Gastrocnemius medialis (tissue), 4 donors: ENCODE measurements around the gene SHISAL2A. TPM values are rescaled to one million over a fixed set of nuclear protein-coding genes. Genes with fewer than 3 reads are reported as not detected.

Source experiments
- ATAC-seq, 2 donors: fragments of 150-250 bp; one replicate each; pipeline ENCODE4 v1.9.1; 2016
- DNase-seq, 2 donors: peaks; one replicate each; pipeline ENCODE4 v3.0.0-alpha.2; 2019
- H3K27ac ChIP-seq, 4 donors: fragments of 200-600 bp; sonication (generic); 1 replicate in 1 of 4; 2 replicates in 3 of 4; pipeline ENCODE4 v1.5.1; 2016 to 2018; ENCODE audit warnings: mild to moderate bottlenecking in 2 of 4, moderate library complexity in 1 of 4
- H3K27me3 ChIP-seq, 3 donors: fragments of 200-600 bp; sonication (generic) in 2 of 3; 1 replicate in 1 of 3; 2 replicates in 2 of 3; pipeline versions ENCODE4 v1.5.1 to v1.6.0; 2016 to 2019; ENCODE audit warnings: mild to moderate bottlenecking in 1 of 3, moderate library complexity in 1 of 3
- H3K36me3 ChIP-seq, 2 donors: fragments of 200-600 bp; sonication (generic) in 1 of 2; one replicate each; pipeline ENCODE4 v1.5.1; 2017 to 2018
- H3K4me1 ChIP-seq, 2 donors: fragments of 200-600 bp; sonication (generic) in 1 of 2; one replicate each; pipeline ENCODE4 v1.5.1; 2016 to 2017; ENCODE audit warnings: mild to moderate bottlenecking in 2 of 2
- H3K4me3 ChIP-seq, 4 donors: fragments of 200-600 bp; sonication (generic) in 3 of 4; 1 replicate in 1 of 4; 2 replicates in 3 of 4; pipeline ENCODE4 v1.5.1; 2016 to 2019; ENCODE audit warnings: mild to moderate bottlenecking in 2 of 4
- H3K9me3 ChIP-seq, 3 donors: fragments of 200-600 bp; sonication (generic) in 2 of 3; 1 replicate in 1 of 3; 2 replicates in 2 of 3; pipeline ENCODE4 v1.5.1; 2016 to 2019
- POLR2A ChIP-seq, 2 donors: fragments of 450-650 bp; IDR thresholded peaks; one replicate each; pipeline ENCODE4 v1.6.1; 2017; ENCODE audit warnings: antibody characterized with exemption in 2 of 2, mild to moderate bottlenecking in 2 of 2, moderate library complexity in 2 of 2
- in situ Hi-C, 4 donors: fragments of 200-750 bp; cut with MboI; loops; one replicate each; pipeline versions ENCODE4 v1.15.0 to v1.8.0; 2017; ENCODE audit warnings: low sequenced_read_pairs in 4 of 4
- intact Hi-C: fragments of 100-400 bp; cut with DNase I; formaldehyde crosslinking; loops from one replicate; pipeline ENCODE4 v1.15.1; 2023; ENCODE audit warnings: low total_unique reads
- total RNA-seq, 4 donors: library from RNA; depleted of rRNA; stranded (reverse); fragments of >200 nt; gene quantifications; one replicate each; pipeline versions ENCODE4 v1.1.0 to v1.2.3, GENCODE V29; 2016
- TF ChIP-seq, protein P1 (sequence below), 5 experiments: fragments of 450-650 bp in 3 of 5; fragments of 200-600 bp in 2 of 5; sonication (generic) in 2 of 5; IDR thresholded peaks in 4 of 5; conservative IDR thresholded peaks in 1 of 5; 1 replicate in 4 of 5; 2 replicates in 1 of 5; pipeline ENCODE4 v1.5.1; 2016 to 2019; ENCODE audit warnings: antibody characterized with exemption in 5 of 5, mild to moderate bottlenecking in 3 of 5, moderate library complexity in 3 of 5

The SHISAL2A gene
- total RNA-seq, 4 donors from 2014 or later = 0.33 to 0.41 TPM; not detected in 2

DNA sequence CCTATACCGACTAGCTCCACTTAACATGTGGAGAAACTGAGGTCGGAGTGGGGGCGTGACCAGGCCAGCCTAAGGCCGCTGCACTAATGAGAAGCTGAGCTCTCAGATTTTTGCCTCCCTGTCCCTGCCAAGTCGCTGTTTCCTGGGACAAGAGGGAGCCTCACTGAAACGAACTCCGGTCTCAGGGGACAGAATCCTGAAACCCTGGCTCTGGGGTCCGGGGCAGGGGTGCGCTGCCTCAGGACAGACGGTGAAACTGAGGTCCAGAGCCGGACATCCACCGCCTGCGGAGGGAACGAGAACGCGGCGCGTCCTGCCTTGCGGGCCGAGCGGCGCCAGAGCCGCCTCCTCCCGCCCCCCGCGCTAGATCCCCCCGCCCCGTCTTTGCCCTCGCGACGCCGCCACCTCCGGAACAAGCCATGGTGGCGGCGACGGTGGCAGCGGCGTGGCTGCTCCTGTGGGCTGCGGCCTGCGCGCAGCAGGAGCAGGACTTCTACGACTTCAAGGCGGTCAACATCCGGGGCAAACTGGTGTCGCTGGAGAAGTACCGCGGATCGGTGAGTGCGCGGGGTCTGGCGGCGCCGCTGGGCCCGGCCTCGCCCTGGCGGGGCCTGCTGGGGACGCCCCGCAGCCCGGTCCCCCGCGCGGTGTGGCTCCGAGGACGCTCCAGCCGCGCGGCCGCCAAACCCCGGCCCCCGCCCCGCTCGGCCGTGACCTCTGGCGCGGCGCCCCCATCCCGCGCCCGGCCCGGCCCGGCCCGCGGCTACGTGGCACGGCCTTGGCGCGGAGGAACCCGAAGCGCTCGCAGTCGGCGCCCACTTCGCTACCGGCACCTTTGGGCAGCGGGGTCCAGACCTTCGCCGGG is 30.7 kb upstream of the SHISAL2A start, which contains the start of gene GPX7:
GPX7 (plus strand) TSS at position 381 of the 865 bp plus-strand sequence; CDS start at position 420, 39 bp downstream.
- TF ChIP-seq POLR2A (IDR thresholded peaks at IDR 0.05) = peak in 1 of 2 donors; percentile 55
- TF ChIP-seq, protein P1, sequence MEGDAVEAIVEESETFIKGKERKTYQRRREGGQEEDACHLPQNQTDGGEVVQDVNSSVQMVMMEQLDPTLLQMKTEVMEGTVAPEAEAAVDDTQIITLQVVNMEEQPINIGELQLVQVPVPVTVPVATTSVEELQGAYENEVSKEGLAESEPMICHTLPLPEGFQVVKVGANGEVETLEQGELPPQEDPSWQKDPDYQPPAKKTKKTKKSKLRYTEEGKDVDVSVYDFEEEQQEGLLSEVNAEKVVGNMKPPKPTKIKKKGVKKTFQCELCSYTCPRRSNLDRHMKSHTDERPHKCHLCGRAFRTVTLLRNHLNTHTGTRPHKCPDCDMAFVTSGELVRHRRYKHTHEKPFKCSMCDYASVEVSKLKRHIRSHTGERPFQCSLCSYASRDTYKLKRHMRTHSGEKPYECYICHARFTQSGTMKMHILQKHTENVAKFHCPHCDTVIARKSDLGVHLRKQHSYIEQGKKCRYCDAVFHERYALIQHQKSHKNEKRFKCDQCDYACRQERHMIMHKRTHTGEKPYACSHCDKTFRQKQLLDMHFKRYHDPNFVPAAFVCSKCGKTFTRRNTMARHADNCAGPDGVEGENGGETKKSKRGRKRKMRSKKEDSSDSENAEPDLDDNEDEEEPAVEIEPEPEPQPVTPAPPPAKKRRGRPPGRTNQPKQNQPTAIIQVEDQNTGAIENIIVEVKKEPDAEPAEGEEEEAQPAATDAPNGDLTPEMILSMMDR (IDR thresholded peaks at IDR 0.05 in 4 of 5, conservative IDR thresholded peaks at IDR 0.05 in 1 of 5) = no peak
- intact Hi-C loops = no loop called here

DNA sequence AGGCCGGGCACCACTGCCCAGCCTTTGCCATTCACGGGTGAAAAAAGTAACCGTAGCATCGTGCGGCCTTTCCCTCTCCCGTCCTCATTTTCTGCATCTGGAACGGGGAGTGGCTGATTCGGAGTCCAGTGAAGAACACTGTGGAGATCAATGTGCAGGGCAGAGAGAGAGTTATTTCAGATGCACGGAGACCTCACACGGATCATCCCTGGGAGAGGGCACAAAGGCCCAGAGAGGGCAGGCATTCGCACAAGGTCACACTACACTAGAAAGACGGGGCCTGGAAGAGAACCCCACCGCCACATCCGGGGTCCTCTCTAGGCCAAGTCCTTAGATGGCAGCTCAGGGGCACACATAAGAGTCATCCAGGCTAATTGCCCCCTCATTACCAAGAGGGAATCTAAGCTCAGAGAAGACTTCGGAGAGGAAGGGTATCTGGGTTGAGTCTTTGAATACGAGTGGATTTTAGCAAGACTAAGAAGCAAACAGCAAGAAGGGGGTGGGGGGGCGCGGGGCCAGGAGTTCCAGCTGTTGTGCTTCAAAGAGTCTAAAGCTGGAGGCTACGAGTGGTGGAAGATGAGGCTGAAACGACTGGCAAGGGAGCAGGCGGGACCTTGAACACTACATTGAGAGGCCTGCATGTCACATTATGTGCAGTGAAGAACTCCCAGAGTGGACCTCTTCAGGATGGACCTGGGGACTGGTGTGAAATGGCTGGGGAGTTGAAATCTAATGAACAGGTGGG is 29.9 kb upstream of the SHISAL2A start:
- in situ Hi-C loops (no loop called here), intact Hi-C loops (no loop called here)
- peaks cover 0 to 15% of the 10 kb centered on the region in 2 donors for H3K36me3 ChIP-seq
- peak in 1 of 2 donors; percentile 18 for DNase-seq
- H3K4me3 ChIP-seq = peak overlapping the region; percentile 65 to 75 (median 70)
- no peaks in the 10 kb centered on the region for H3K9me3 ChIP-seq
- H3K27ac ChIP-seq = peak overlapping the region; percentile 85 to 96 (median 92)
- TF ChIP-seq POLR2A (IDR thresholded peaks at IDR 0.05) = no peak
- TF ChIP-seq, protein P1 (IDR thresholded peaks at IDR 0.05 in 4 of 5, conservative IDR thresholded peaks at IDR 0.05 in 1 of 5) = no peak
- H3K4me1 ChIP-seq = peaks cover 27 to 53% of the 10 kb centered on the region in 2 donors
- ATAC-seq = no peak
- H3K27me3 ChIP-seq = no peaks in the 10 kb centered on the region

More for the DNA sequence above, 30.7 kb upstream of the SHISAL2A start, which contains the start of gene GPX7:
- peaks cover 0 to 7% of the 10 kb centered on the region in 2 donors for H3K36me3 ChIP-seq
- ATAC-seq (peak; percentile 24 to 26), DNase-seq (peak in 1 of 2 donors; percentile 22)
- H3K4me1 ChIP-seq = peaks cover 27 to 53% of the 10 kb centered on the region in 2 donors
- H3K9me3 ChIP-seq = no peaks in the 10 kb centered on the region
- H3K27me3 ChIP-seq = no peaks in the 10 kb centered on the region
- H3K27ac ChIP-seq = peak within 1 kb of the TSS; percentile 85 to 96 (median 92)
- in situ Hi-C loops = no loop called here
- H3K4me3 ChIP-seq = peak within 1 kb of the TSS; percentile 65 to 75 (median 70)

DNA sequence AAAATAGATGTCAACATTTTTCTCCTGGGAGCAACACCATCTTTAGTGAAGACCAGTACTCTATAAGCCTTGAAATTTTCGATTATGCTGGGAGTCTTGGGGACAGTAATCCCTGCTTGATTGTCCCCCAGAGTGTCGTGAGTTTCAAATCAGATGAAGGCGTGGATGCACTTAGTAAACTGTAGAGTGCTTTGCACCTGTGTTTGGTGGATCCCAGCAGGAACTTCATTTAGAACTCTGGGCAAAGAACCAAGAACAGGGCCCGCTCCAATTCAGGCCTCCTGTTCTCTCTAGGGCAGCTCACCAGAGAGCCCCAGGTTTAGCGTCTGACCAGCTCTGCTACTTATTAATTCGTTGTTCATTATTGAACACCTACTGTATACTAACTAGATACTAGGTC is 29.3 kb upstream of the SHISAL2A start:
- ATAC-seq = peak; percentile 55 to 66
- Histone ChIP-seq H3K27me3 (no peaks in the 10 kb centered on the region), H3K4me3 (peak overlapping the region in 3 of 4 donors; percentile 65 to 73 (median 66)), H3K36me3 (peaks cover 0 to 21% of the 10 kb centered on the region in 2 donors), H3K27ac (peak overlapping the region; percentile 85 to 96 (median 92)), H3K9me3 (no peaks in the 10 kb centered on the region), H3K4me1 (peaks cover 27 to 53% of the 10 kb centered on the region in 2 donors)
- TF ChIP-seq, protein P1 (IDR thresholded peaks at IDR 0.05 in 4 of 5, conservative IDR thresholded peaks at IDR 0.05 in 1 of 5) = no peak
- TF ChIP-seq POLR2A (IDR thresholded peaks at IDR 0.05) = peak in 1 of 2 donors; percentile 14
- in situ Hi-C loops (no loop called here), intact Hi-C loops (loop anchor here (1.0 kb wide), 2 partner anchors 55 to 72 kb away; no protein-coding TSS in a partner anchor)
- DNase-seq = peak; percentile 73 to 77

DNA sequence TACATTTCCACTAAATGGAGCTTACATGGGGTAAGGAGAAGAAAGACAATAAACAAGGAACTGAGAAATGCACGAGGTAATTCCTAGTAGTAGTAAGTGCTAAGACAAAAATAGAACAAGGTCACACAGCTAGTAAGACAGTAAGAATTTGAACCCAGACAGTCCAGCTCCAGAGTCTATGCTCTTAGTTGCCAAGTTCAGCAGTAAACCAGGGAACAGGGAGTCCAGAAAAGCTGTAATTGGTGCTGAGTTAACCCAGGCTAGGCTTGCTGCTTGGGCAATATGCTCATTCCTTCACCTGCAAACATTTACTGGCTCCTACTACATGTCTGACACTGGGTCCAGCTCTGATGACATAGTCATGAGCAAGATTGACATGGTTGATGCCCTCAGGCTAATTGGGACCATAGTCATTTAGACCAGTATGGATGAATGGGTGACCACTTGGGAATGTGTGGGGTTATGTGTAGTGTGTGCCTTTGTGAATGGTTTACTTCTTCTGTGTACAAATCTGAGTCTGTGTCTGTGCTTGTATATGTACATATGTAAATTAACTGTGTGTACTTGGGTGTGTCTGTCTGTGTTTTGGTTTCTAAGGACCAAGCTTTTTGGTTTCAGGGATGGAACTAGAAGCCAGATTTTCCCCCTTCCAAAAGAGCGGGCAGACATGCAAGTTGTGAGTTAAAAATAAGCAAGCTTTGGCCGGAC is 28.8 kb upstream of the SHISAL2A start:
- H3K9me3 ChIP-seq = no peaks in the 10 kb centered on the region
- peaks cover 27 to 51% of the 10 kb centered on the region in 2 donors for H3K4me1 ChIP-seq
- ATAC-seq = peak; percentile 75 to 83
- H3K27ac ChIP-seq = peak overlapping the region; percentile 85 to 96 (median 92)
- TF ChIP-seq, protein P1 (IDR thresholded peaks at IDR 0.05 in 4 of 5, conservative IDR thresholded peaks at IDR 0.05 in 1 of 5) = no peak
- no peak for TF ChIP-seq POLR2A (IDR thresholded peaks at IDR 0.05)
- intact Hi-C loops = loop anchor here (1.0 kb wide), 2 partner anchors 54 to 71 kb away; no protein-coding TSS in a partner anchor
- DNase-seq = peak; percentile 60 to 69
- H3K27me3 ChIP-seq = no peaks in the 10 kb centered on the region
- H3K4me3 ChIP-seq = peak overlapping the region in 1 of 4 donors; percentile 73
- in situ Hi-C loops = no loop called here
- H3K36me3 ChIP-seq = peaks cover 0 to 24% of the 10 kb centered on the region in 2 donors
